H9 (cell line): Measurements from ENCODE around the gene CLK3. TPM values are rescaled to one million over a fixed set of nuclear protein-coding genes. Genes with fewer than 3 reads are reported as not detected.

Source experiments
- DNase-seq: peaks from one replicate; pipeline ENCODE4 v3.0.0-alpha.2; 2017
- H2AFZ ChIP-seq: one replicate; pipeline ENCODE4 v1.6.1; 2013; ENCODE audit warnings: mild to moderate bottlenecking, low read length, control low read depth, moderate library complexity
- H2AK5ac ChIP-seq: 2 replicates; pipeline ENCODE4 v1.6.1; 2013; ENCODE audit warnings: low read length, control low read depth, mixed read lengths; ENCODE audit not compliant: insufficient read length
- H2BK120ac ChIP-seq: one replicate; pipeline ENCODE4 v1.6.1; 2013; ENCODE audit warnings: low read depth, mild to moderate bottlenecking, low read length, control low read depth, inconsistent platforms; ENCODE audit not compliant: poor library complexity, severe bottlenecking
- H2BK12ac ChIP-seq: 2 replicates; pipeline ENCODE4 v1.6.1; 2013; ENCODE audit warnings: low read length, control low read depth, mixed read lengths, low read depth; ENCODE audit not compliant: insufficient read length
- H2BK15ac ChIP-seq: 2 replicates; pipeline ENCODE4 v1.6.1; 2013; ENCODE audit warnings: low read depth, low read length, control low read depth
- H2BK20ac ChIP-seq: one replicate; pipeline ENCODE4 v1.6.1; 2013; ENCODE audit warnings: low read depth, mild to moderate bottlenecking, low read length, control low read depth, inconsistent platforms; ENCODE audit not compliant: poor library complexity, severe bottlenecking
- H2BK5ac ChIP-seq: 2 replicates; pipeline ENCODE4 v1.6.1; 2013; ENCODE audit warnings: low read length, control low read depth, mixed read lengths; ENCODE audit not compliant: insufficient read length
- H3K14ac ChIP-seq: 2 replicates; pipeline ENCODE4 v1.6.1; 2013; ENCODE audit warnings: low read length, control low read depth; ENCODE audit not compliant: insufficient read depth
- H3K18ac ChIP-seq: 2 replicates; pipeline ENCODE4 v1.6.1; 2013; ENCODE audit warnings: low read depth, mild to moderate bottlenecking, mixed read lengths, low read length, control low read depth; ENCODE audit not compliant: insufficient read length
- H3K23ac ChIP-seq: 2 replicates; pipeline ENCODE4 v1.6.1; 2013; ENCODE audit warnings: low read length, control low read depth, mixed read lengths, low read depth; ENCODE audit not compliant: insufficient read length
- H3K23me2 ChIP-seq: 2 replicates; pipeline ENCODE4 v1.6.1; 2013; ENCODE audit warnings: low read depth, mild to moderate bottlenecking, mixed read lengths, low read length, control low read depth; ENCODE audit not compliant: insufficient read length, poor library complexity, severe bottlenecking
- H3K27ac ChIP-seq: 2 replicates; pipeline ENCODE4 v1.5.1; 2013; ENCODE audit warnings: low read length, control low read depth, mixed read lengths, low read depth; ENCODE audit not compliant: insufficient read length
- H3K27me3 ChIP-seq: 2 replicates; pipeline ENCODE4 v1.6.1; 2013; ENCODE audit warnings: low read length, control low read depth, inconsistent platforms; ENCODE audit not compliant: insufficient read depth
- H3K4ac ChIP-seq: 2 replicates; pipeline ENCODE4 v1.6.1; 2013; ENCODE audit warnings: low read depth, mild to moderate bottlenecking, control low read depth, inconsistent platforms, low read length, moderate library complexity
- H3K4me1 ChIP-seq: 2 replicates; pipeline ENCODE4 v1.6.1; 2013; ENCODE audit warnings: low read length, control low read depth, inconsistent platforms; ENCODE audit not compliant: insufficient read depth
- H3K4me2 ChIP-seq: 2 replicates; pipeline ENCODE4 v1.6.1; 2013; ENCODE audit warnings: low read length, control low read depth, mixed read lengths; ENCODE audit not compliant: insufficient read length, insufficient read depth
- H3K56ac ChIP-seq: 2 replicates; pipeline ENCODE4 v1.6.1; 2013; ENCODE audit warnings: low read depth, mild to moderate bottlenecking, mixed read lengths, low read length, control low read depth; ENCODE audit not compliant: insufficient read length
- H3K79me1 ChIP-seq: 2 replicates; pipeline ENCODE4 v1.6.1; 2013; ENCODE audit warnings: low read depth, mild to moderate bottlenecking, moderate library complexity, low read length, control low read depth, inconsistent platforms; ENCODE audit not compliant: insufficient read depth, poor library complexity, severe bottlenecking
- H3K79me2 ChIP-seq: 2 replicates; pipeline ENCODE4 v1.6.1; 2013; ENCODE audit warnings: low read length, control low read depth, inconsistent platforms; ENCODE audit not compliant: insufficient read depth
- H3K9ac ChIP-seq: 2 replicates; pipeline ENCODE4 v1.6.1; 2013; ENCODE audit warnings: low read length, control low read depth, mixed read lengths; ENCODE audit not compliant: insufficient read length; ENCODE audit errors: extremely low read depth
- H3K9me3 ChIP-seq: one replicate; pipeline ENCODE4 v1.6.1; 2013; ENCODE audit warnings: low read depth, low read length, inconsistent platforms; ENCODE audit not compliant: control insufficient read depth
- H3T11ph ChIP-seq: one replicate; pipeline ENCODE4 v1.6.1; 2013; ENCODE audit warnings: mild to moderate bottlenecking, low read length, control low read depth, inconsistent platforms
- H4K20me1 ChIP-seq: one replicate; pipeline ENCODE4 v1.6.1; 2013; ENCODE audit not compliant: control insufficient read depth, insufficient read length, insufficient read depth
- H4K5ac ChIP-seq: 2 replicates; pipeline ENCODE4 v1.6.1; 2013; ENCODE audit warnings: low read depth, mild to moderate bottlenecking, mixed read lengths, low read length, control low read depth; ENCODE audit not compliant: insufficient read length
- H4K8ac ChIP-seq: replicated peaks from 2 replicates; pipeline ENCODE4 v1.6.1; 2013; ENCODE audit warnings: low read length, control low read depth, mixed read lengths, low read depth; ENCODE audit not compliant: insufficient read length
- H4K91ac ChIP-seq: 2 replicates; pipeline ENCODE4 v1.6.1; 2013; ENCODE audit warnings: low read depth, mild to moderate bottlenecking, moderate library complexity, mixed read lengths, low read length, control low read depth; ENCODE audit not compliant: insufficient read length
- H3K27ac Mint-ChIP-seq, 3 experiments: 2 replicates in 2 of 3; 3 replicates in 1 of 3; pipeline ENCODE4 v1.8.0; 2020 to 2021; ENCODE audit warnings: mixed read lengths in 3 of 3, mild to moderate bottlenecking in 1 of 3, moderate library complexity in 1 of 3
- H3K27me3 Mint-ChIP-seq: 2 replicates; pipeline ENCODE4 v1.8.0; 2021; ENCODE audit warnings: low read depth, mild to moderate bottlenecking, moderate library complexity, mixed read lengths
- H3K36me3 Mint-ChIP-seq, 3 experiments: 2 replicates in 2 of 3; 3 replicates in 1 of 3; pipeline ENCODE4 v1.8.0; 2020 to 2021; ENCODE audit warnings: low read depth in 3 of 3, mixed read lengths in 3 of 3; ENCODE audit not compliant: insufficient read depth in 1 of 3
- H3K4me1 Mint-ChIP-seq, 2 experiments: 2 replicates each; pipeline ENCODE4 v1.8.0; 2020; ENCODE audit warnings: mixed read lengths in 2 of 2
- H3K4me3 Mint-ChIP-seq, 2 experiments: 2 replicates in 1 of 2; 3 replicates in 1 of 2; pipeline ENCODE4 v1.8.0; 2020 to 2021; ENCODE audit warnings: mild to moderate bottlenecking in 2 of 2, mixed read lengths in 2 of 2, moderate library complexity in 1 of 2
- H3K9me3 Mint-ChIP-seq, 2 experiments: 2 replicates in 1 of 2; 3 replicates in 1 of 2; pipeline ENCODE4 v1.8.0; 2020; ENCODE audit warnings: mild to moderate bottlenecking in 2 of 2, mixed read lengths in 2 of 2, moderate library complexity in 1 of 2
- CTCF ChIP-seq: fragments of 200-600 bp; sonication (generic); conservative IDR thresholded peaks from 3 replicates; pipeline ENCODE4 v1.8.0; 2021; ENCODE audit warnings: antibody characterized with exemption, mild to moderate bottlenecking
- WGBS: extraction: QIAGEN DNeasy Blood & Tissue Kit; methylation state at CpG from one replicate; pipeline ENCODE4 v1.1.7; 2013; ENCODE audit warnings: missing lambda C conversion rate, low lambda C conversion rate, mixed read lengths; ENCODE audit not compliant: insufficient read length; ENCODE audit errors: extremely low coverage; 5-methylcytosine and 5-hydroxymethylcytosine counted together
- total RNA-seq: library from RNA; stranded (reverse); gene quantifications from 2 replicates; pipeline ENCODE4 v1.2.1, GENCODE V29; 2021

The CLK3 gene
- total RNA-seq, 1 experiment from 2014 or later, result 40.8 TPM

- H3K9me3 ChIP-seq, result no peaks in the 10 kb centered on the region
- H3K9me3 Mint-ChIP-seq, result no peaks in the 10 kb centered on the region
- H2BK120ac ChIP-seq, result no peak overlapping the region
- H3K79me1 ChIP-seq, result peaks cover 9% of the 10 kb centered on the region
- H3K56ac ChIP-seq, result no peak overlapping the region
- H3K23me2 ChIP-seq, result peaks cover 16% of the 10 kb centered on the region
- H2BK12ac ChIP-seq, result no peak overlapping the region
- no CpG with 5 or more reads among the region's 6 CpGs for WGBS
- H3T11ph ChIP-seq, result no peak overlapping the region
- H3K27ac ChIP-seq, result no peak overlapping the region
- H4K8ac ChIP-seq, result no peak overlapping the region
- H3K36me3 Mint-ChIP-seq, result no peaks in the 10 kb centered on the region; a peak in 1 of 7 replicates
- no peak overlapping the region for H2BK5ac ChIP-seq
- no peak for TF ChIP-seq CTCF
- no peak overlapping the region for H3K4me2 ChIP-seq
- H3K27me3 Mint-ChIP-seq, result peaks cover 20% of the 10 kb centered on the region
- no peak overlapping the region for H2BK15ac ChIP-seq
- no peak overlapping the region for H3K4ac ChIP-seq
- peak overlapping the region; percentile 60 to 77; a peak in 3 of 5 replicates for H3K4me3 Mint-ChIP-seq
- H2AK5ac ChIP-seq, result no peak overlapping the region
- no peak overlapping the region for H2AFZ ChIP-seq
- H3K9ac ChIP-seq, result no peak overlapping the region
- no peaks in the 10 kb centered on the region for H4K20me1 ChIP-seq
- H3K27me3 ChIP-seq, result no peaks in the 10 kb centered on the region; the same call in 1 of the 2 replicates
- no peaks in the 10 kb centered on the region for H3K4me1 ChIP-seq
- no peak overlapping the region for H3K14ac ChIP-seq
- no peak overlapping the region for H4K5ac ChIP-seq
- H3K27ac Mint-ChIP-seq, result peak overlapping the region in 1 of 3 experiments; percentile 44; a peak in 1 of 7 replicates
- H3K4me1 Mint-ChIP-seq, result peaks cover 19 to 22% of the 10 kb centered on the region in 2 experiments
- H3K23ac ChIP-seq, result no peak overlapping the region
- DNase-seq, result no peak
- H2BK20ac ChIP-seq, result no peak overlapping the region
- no peak overlapping the region for H4K91ac ChIP-seq
- peaks cover 24% of the 10 kb centered on the region; the same call in 1 of the 2 replicates for H3K79me2 ChIP-seq
- no peak overlapping the region for H3K18ac ChIP-seq
Observed at GRCh38 chr15:74613089-74613952, 2.3 kb upstream of the CLK3 start.
